ENCODE data around the gene HERPUD1.
"Not testable (repeated sequence)": the region's sequence is repeated elsewhere in the genome, so short reads cannot be mapped to it uniquely, and the experiment has no call there.

The HERPUD1 gene

GRCh38 chr16:56984639-56985038, 52.7 kb downstream of the HERPUD1 start:
- H3K9me3 ChIP-seq: no peaks in the 10 kb centered on the region
- H3K4me3 ChIP-seq: no peak overlapping the region
- intact Hi-C loops (cut with DNase I; ENCODE audit: low total_unique reads): loop anchor here (5.0 kb wide), 1 partner anchor 52 kb away; the partner anchor contains the start of gene HERPUD1
- H3K4me1 ChIP-seq: peaks cover 0 to 74% (median 47%) of the 10 kb centered on the region in 4 donors
- peak in 1 of 2 donors; percentile 11 for DNase-seq
- no peaks in the 10 kb centered on the region for H3K36me3 ChIP-seq
- H3K27ac ChIP-seq: no peak overlapping the region
- no peak for TF ChIP-seq CTCF (IDR thresholded peaks at IDR 0.05)
- H3K27me3 ChIP-seq: no peaks in the 10 kb centered on the region

- Histone ChIP-seq H3K27me3 (no peaks in the 10 kb centered on the region), H3K36me3 (no peaks in the 10 kb centered on the region), H3K4me1 (peaks cover 0 to 81% (median 51%) of the 10 kb centered on the region in 4 donors), H3K27ac (peak overlapping the region; percentile 65 to 68), H3K9me3 (no peaks in the 10 kb centered on the region), H3K4me3 (no peak overlapping the region)
- no peak for TF ChIP-seq CTCF (IDR thresholded peaks at IDR 0.05)
- peak; percentile 89 to 91 for DNase-seq
- intact Hi-C loops (cut with DNase I; ENCODE audit: low total_unique reads): loop anchor here (5.0 kb wide), 1 partner anchor 53 kb away; the partner anchor contains the start of gene HERPUD1
Observed at GRCh38 chr16:56985288-56985961, 53.5 kb downstream of the HERPUD1 start.

- peak in 1 of 2 donors; percentile 49 for DNase-seq
- Histone ChIP-seq H3K4me1 (peaks cover 0 to 82% (median 55%) of the 10 kb centered on the region in 4 donors), H3K27ac (peak overlapping the region; percentile 65 to 68), H3K27me3 (no peaks in the 10 kb centered on the region), H3K36me3 (no peaks in the 10 kb centered on the region), H3K9me3 (no peaks in the 10 kb centered on the region), H3K4me3 (no peak overlapping the region)
- intact Hi-C loops (cut with DNase I; ENCODE audit: low total_unique reads): loop anchor here (5.0 kb wide), 1 partner anchor 54 kb away; the partner anchor contains the start of gene HERPUD1
- no peak for TF ChIP-seq CTCF (IDR thresholded peaks at IDR 0.05)
Observed at GRCh38 chr16:56985962-56986360, 54.0 kb downstream of the HERPUD1 start.

GRCh38 chr16:56986361-56986760, 54.4 kb downstream of the HERPUD1 start:
- intact Hi-C loops (cut with DNase I; ENCODE audit: low total_unique reads): loop anchor here (5.0 kb wide), 1 partner anchor 54 kb away; the partner anchor contains the start of gene HERPUD1
- Histone ChIP-seq H3K27ac (peak overlapping the region; percentile 65 to 68), H3K4me1 (peaks cover 0 to 80% (median 52%) of the 10 kb centered on the region in 4 donors), H3K36me3 (no peaks in the 10 kb centered on the region), H3K9me3 (no peaks in the 10 kb centered on the region), H3K27me3 (no peaks in the 10 kb centered on the region), H3K4me3 (no peak overlapping the region)
- DNase-seq: no peak
- no peak for TF ChIP-seq CTCF (IDR thresholded peaks at IDR 0.05)

- Histone ChIP-seq H3K27ac (peak overlapping the region; percentile 65 to 68), H3K4me1 (peaks cover 0 to 80% (median 48%) of the 10 kb centered on the region in 4 donors)
- H3K27me3 ChIP-seq, H3K9me3 ChIP-seq, DNase-seq, H3K4me3 ChIP-seq, H3K36me3 ChIP-seq: not testable (repeated sequence)
- intact Hi-C loops (cut with DNase I; ENCODE audit: low total_unique reads): loop anchor here (5.0 kb wide), 1 partner anchor 55 kb away; the partner anchor contains the start of gene HERPUD1
Observed at GRCh38 chr16:56986908-56987307, 55.0 kb downstream of the HERPUD1 start.

- Histone ChIP-seq H3K4me1 (peaks cover 0 to 79% (median 42%) of the 10 kb centered on the region in 4 donors), H3K27me3 (no peaks in the 10 kb centered on the region), H3K9me3 (no peaks in the 10 kb centered on the region), H3K27ac (peak overlapping the region; percentile 90 to 91), H3K4me3 (no peak overlapping the region), H3K36me3 (no peaks in the 10 kb centered on the region)
- TF ChIP-seq CTCF (IDR thresholded peaks at IDR 0.05): no peak
- intact Hi-C loops (cut with DNase I; ENCODE audit: low total_unique reads): loop anchor here (5.0 kb wide), 1 partner anchor 55 kb away; the partner anchor contains the start of gene HERPUD1
- DNase-seq: peak in 1 of 2 donors; percentile 41
Observed at GRCh38 chr16:56987692-56988091, 55.8 kb downstream of the HERPUD1 start.
